Tibial nerve (tissue), 4 donors: ENCODE results near the gene LIM2. TPM values are rescaled to one million over a fixed set of nuclear protein-coding genes. Genes with fewer than 3 reads are reported as not detected.
A peak's percentile ranks its signal among the peaks of the same experiment; 100 is the strongest.

Experiments used
- DNase-seq, 2 donors: peaks; one replicate each; pipeline ENCODE4 v3.0.0-alpha.2; 2019; ENCODE audit warnings: low spot score in 2 of 2
- H3K27ac ChIP-seq, 4 donors: fragments of 200-600 bp; sonication (generic) in 3 of 4; one replicate each; pipeline ENCODE4 v1.5.1; 2017 to 2019; ENCODE audit warnings: mild to moderate bottlenecking in 1 of 4
- H3K27me3 ChIP-seq, 2 donors: fragments of 200-600 bp; sonication (generic) in 1 of 2; one replicate each; pipeline versions ENCODE4 v1.5.1 to v1.6.0; 2017 to 2019
- H3K36me3 ChIP-seq, 3 donors: fragments of 200-600 bp; sonication (generic); one replicate each; pipeline ENCODE4 v1.5.1; 2018 to 2019
- H3K4me1 ChIP-seq, 4 donors: fragments of 200-600 bp; sonication (generic) in 3 of 4; one replicate each; pipeline ENCODE4 v1.5.1; 2017 to 2019
- H3K4me3 ChIP-seq, 4 donors: fragments of 200-600 bp; sonication (generic) in 3 of 4; one replicate each; pipeline ENCODE4 v1.5.1; 2017 to 2019; ENCODE audit warnings: mild to moderate bottlenecking in 1 of 4, moderate library complexity in 1 of 4
- H3K9me3 ChIP-seq, 4 donors: fragments of 200-600 bp; sonication (generic) in 3 of 4; one replicate each; pipeline ENCODE4 v1.5.1; 2017 to 2019
- EP300 ChIP-seq, 2 donors: sonication (generic); formaldehyde crosslinking; IDR thresholded peaks; one replicate each; pipeline ENCODE4 v1.6.1; 2017; ENCODE audit warnings: antibody characterized with exemption in 2 of 2, mild to moderate bottlenecking in 1 of 2
- POLR2A ChIP-seq, 2 donors: fragments of 450-650 bp; IDR thresholded peaks; one replicate each; pipeline ENCODE4 v1.6.1; 2017; ENCODE audit warnings: antibody characterized with exemption in 2 of 2, mild to moderate bottlenecking in 2 of 2, moderate library complexity in 2 of 2
- WGBS, 2 donors: methylation state at CpG; one replicate each; pipeline ENCODE4 v1.1.5; 2018; 5-methylcytosine and 5-hydroxymethylcytosine counted together
- total RNA-seq, 4 donors: library from RNA; depleted of rRNA; stranded (reverse); fragments of >200 nt; gene quantifications; one replicate each; pipeline ENCODE4 v1.1.0, GENCODE V29; 2016
- TF ChIP-seq, protein P1 (sequence below), 5 experiments: fragments of 200-600 bp in 3 of 5; fragments of 450-650 bp in 2 of 5; sonication (generic) in 3 of 5; IDR thresholded peaks; one replicate each; pipeline ENCODE4 v1.5.1; 2016 to 2019; ENCODE audit warnings: antibody characterized with exemption in 5 of 5, mild to moderate bottlenecking in 3 of 5, moderate library complexity in 2 of 5

The LIM2 gene
- total RNA-seq, 4 donors from 2014 or later: not detected

- H3K4me1 ChIP-seq: peaks cover 0 to 9% (median 0%) of the 10 kb centered on the region in 4 donors
- no peaks in the 10 kb centered on the region for H3K27me3 ChIP-seq
- H3K27ac ChIP-seq: peak within 1 kb of the TSS in 1 of 4 donors; percentile 53
- TF ChIP-seq EP300 (IDR thresholded peaks at IDR 0.05) (no peak), POLR2A (IDR thresholded peaks at IDR 0.05) (no peak)
- TF ChIP-seq, protein P1, sequence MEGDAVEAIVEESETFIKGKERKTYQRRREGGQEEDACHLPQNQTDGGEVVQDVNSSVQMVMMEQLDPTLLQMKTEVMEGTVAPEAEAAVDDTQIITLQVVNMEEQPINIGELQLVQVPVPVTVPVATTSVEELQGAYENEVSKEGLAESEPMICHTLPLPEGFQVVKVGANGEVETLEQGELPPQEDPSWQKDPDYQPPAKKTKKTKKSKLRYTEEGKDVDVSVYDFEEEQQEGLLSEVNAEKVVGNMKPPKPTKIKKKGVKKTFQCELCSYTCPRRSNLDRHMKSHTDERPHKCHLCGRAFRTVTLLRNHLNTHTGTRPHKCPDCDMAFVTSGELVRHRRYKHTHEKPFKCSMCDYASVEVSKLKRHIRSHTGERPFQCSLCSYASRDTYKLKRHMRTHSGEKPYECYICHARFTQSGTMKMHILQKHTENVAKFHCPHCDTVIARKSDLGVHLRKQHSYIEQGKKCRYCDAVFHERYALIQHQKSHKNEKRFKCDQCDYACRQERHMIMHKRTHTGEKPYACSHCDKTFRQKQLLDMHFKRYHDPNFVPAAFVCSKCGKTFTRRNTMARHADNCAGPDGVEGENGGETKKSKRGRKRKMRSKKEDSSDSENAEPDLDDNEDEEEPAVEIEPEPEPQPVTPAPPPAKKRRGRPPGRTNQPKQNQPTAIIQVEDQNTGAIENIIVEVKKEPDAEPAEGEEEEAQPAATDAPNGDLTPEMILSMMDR (IDR thresholded peaks at IDR 0.05): no peak
- no peak within 1 kb of the TSS for H3K4me3 ChIP-seq
- H3K9me3 ChIP-seq: no peaks in the 10 kb centered on the region
- no peak for DNase-seq
- WGBS, 2 donors: 42 to 47% methylated on average over 9 of the region's 9 CpGs
- no peaks in the 10 kb centered on the region for H3K36me3 ChIP-seq
These were observed 14.9 kb downstream of the LIM2 start, which contains the start of gene NKG7 for GRCh38 chr19:51372649-51373504. Gene NKG7, minus strand, starts transcription at chr19:51372654. Its CDS starts 119 bp downstream, at chr19:51372535.

GRCh38 chr19:51372021-51372648 is 15.6 kb downstream of the LIM2 start:
- Histone ChIP-seq H3K27ac (peak overlapping the region in 1 of 4 donors; percentile 53), H3K27me3 (no peaks in the 10 kb centered on the region), H3K9me3 (no peaks in the 10 kb centered on the region), H3K36me3 (no peaks in the 10 kb centered on the region), H3K4me3 (no peak overlapping the region), H3K4me1 (peaks cover 0 to 9% (median 0%) of the 10 kb centered on the region in 4 donors)
- 80 to 86% methylated on average over 18 of the region's 18 CpGs for WGBS, 2 donors
- TF ChIP-seq POLR2A (IDR thresholded peaks at IDR 0.05) (no peak), EP300 (IDR thresholded peaks at IDR 0.05) (no peak)
- TF ChIP-seq, protein P1 (IDR thresholded peaks at IDR 0.05): no peak
- no peak for DNase-seq

- H3K9me3 ChIP-seq: no peaks in the 10 kb centered on the region
- 68 to 77% methylated on average over 8 of the region's 8 CpGs for WGBS, 2 donors
- no peak for DNase-seq
- peaks cover 0 to 9% (median 0%) of the 10 kb centered on the region in 4 donors for H3K4me1 ChIP-seq
- H3K27ac ChIP-seq: no peak overlapping the region
- H3K27me3 ChIP-seq: no peaks in the 10 kb centered on the region
- TF ChIP-seq EP300 (IDR thresholded peaks at IDR 0.05): no peak
- no peak for TF ChIP-seq POLR2A (IDR thresholded peaks at IDR 0.05)
- TF ChIP-seq, protein P1 (IDR thresholded peaks at IDR 0.05): no peak
- H3K4me3 ChIP-seq: no peak overlapping the region
- no peaks in the 10 kb centered on the region for H3K36me3 ChIP-seq
These were observed 16.5 kb downstream of the LIM2 start for GRCh38 chr19:51371186-51371690.

DNA sequence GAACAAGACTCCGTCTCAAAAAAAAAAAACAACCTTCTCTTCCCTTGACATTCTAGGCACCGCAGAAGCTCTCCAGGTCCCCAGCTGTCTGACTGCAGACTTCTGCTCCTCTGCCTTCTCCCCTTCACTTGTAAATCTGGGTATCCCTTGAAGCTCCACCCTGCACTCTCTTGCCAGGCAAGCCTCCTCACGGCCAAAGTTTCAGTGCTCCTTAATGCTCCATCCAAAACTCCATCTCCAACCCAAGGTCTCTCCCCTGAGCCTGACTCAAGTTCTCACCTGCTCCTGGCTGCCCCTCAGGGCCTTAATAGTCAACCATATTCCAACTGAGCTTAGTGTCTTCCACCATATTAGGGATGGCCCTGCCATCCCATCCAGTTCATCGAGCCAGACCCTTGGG is 17.5 kb downstream of the LIM2 start:
- Histone ChIP-seq H3K4me3 (no peak overlapping the region), H3K27ac (no peak overlapping the region), H3K9me3 (no peaks in the 10 kb centered on the region), H3K4me1 (peaks cover 0 to 14% (median 1%) of the 10 kb centered on the region in 4 donors), H3K36me3 (no peaks in the 10 kb centered on the region), H3K27me3 (no peaks in the 10 kb centered on the region)
- no peak for TF ChIP-seq EP300 (IDR thresholded peaks at IDR 0.05)
- TF ChIP-seq POLR2A (IDR thresholded peaks at IDR 0.05): no peak
- TF ChIP-seq, protein P1 (IDR thresholded peaks at IDR 0.05): no peak
- 74 to 77% methylated on average over 4 of the region's 4 CpGs for WGBS, 2 donors
- DNase-seq: no peak
